Left renal cortex interstitium (tissue), 4 donors: ENCODE measurements around the gene YTHDC2. TPM values are rescaled to one million over a fixed set of nuclear protein-coding genes. Genes with fewer than 3 reads are reported as not detected.
A peak's percentile ranks its signal among the peaks of the same experiment; 100 is the strongest.

ENCODE experiments used
- DNase-seq, 4 donors: peaks; one replicate each; pipeline ENCODE4 v3.0.0-alpha.2; 2013; ENCODE audit warnings: low read depth in 4 of 4, low spot score in 2 of 4, missing footprints in 1 of 4
- polyA plus RNA-seq, 4 donors: library from polyadenylated mRNA; unstranded; fragments of 120-200 nt; gene quantifications; one replicate each; pipeline ENCODE4 v1.2.1, GENCODE V29; 2013; ENCODE audit not compliant: insufficient read length in 4 of 4

The YTHDC2 gene
- polyA plus RNA-seq: 10 to 100 TPM; 24.8 to 46.8 (median 32.8) TPM

DNA sequence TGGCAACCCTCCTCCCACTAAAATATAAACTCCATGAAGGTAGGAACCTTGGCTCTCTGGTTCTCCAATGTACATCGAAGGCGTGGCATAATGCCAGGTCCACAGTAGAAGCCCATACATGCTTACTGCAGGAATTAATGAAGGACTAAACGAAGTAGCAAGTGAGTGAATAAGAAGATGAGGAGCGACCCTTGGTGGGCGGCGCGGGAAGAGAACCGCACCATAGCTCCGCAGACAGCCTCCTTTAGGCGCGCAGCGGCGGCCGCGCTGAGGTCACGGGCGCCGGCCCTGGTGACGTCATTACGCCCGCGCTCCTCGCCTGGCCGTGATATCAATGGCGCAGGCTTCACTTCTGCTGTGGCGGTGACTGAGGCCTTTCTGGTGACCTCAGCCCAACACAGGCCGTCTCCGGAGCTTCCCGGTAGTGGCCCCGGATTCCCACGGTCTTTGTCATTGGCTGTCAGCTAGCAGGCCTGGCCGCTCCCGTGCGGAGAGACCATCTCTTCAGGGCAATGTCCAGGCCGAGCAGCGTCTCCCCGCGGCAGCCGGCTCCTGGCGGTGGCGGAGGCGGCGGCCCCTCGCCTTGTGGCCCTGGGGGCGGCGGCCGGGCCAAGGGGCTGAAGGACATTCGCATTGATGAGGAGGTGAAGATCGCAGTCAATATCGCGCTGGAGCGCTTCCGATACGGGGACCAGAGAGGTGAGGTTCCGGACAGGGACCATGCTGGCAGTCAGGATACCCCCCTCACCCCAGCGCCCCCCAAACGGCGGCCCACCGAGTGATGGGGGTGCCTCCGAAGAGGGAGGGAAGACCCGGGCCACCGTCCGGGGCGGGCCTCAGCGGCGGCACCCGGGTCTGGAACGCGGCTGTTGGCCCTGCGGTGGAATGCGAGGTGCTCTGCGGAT is at the start of gene YTHDC2:
YTHDC2 (plus strand) TSS at position 311 of the 905 bp plus-strand sequence; CDS start at position 513, 202 bp downstream.
- DNase-seq: peak; percentile 64 to 75 (median 70)

DNA sequence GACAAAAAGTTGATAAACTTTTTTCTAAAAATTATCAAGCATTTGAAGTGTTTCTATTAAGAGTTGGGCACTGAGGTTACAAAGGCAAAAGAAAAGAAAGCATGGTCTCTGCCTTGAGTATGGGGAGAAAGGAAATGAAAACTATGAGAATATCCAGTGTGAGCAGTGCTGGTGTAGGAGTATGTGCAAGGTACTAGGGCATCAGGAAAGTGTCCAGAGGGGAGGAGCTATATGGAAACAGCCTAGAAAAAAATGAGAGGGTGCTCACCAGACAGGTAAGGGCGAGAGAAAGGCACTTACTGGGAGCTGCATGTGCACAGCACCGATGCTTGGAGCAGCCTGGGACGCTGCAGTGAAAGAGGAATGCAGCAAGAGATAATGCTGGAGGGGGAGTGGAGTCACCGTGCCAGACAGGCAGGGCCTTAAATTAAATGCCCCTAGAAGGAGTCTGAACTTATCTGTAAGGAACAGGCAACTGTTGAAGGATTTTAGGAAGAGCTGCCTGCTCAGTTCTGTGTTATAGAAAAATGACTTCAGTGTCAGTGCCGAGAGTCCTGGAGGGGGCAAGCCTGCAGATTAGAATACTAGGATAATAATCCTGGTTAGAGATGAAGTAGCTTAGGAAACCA is 39.3 kb upstream of the YTHDC2 start:
- DNase-seq: no peak

DNA sequence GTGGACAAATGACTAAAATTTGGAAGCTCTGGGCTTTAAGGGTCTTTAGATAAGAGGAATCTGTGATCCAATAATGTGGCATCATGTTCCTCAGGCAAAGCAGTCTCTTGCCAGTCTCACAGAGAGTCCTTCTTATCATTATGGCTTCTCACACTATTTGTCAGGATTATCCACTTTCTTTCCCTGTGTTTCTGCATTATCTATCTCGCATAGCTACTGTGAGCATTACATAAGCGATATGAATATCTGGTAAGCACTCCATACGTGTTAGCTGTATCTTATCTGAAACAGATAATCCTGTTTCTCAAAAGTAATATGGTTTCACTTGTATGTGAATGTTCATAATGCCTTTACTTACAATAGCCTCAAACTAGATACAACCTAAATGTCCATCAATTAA is 34.8 kb upstream of the YTHDC2 start:
- DNase-seq: no peak

- DNase-seq: no peak
Observed at GRCh38 chr5:113480243-113480642, 33.3 kb upstream of the YTHDC2 start.

DNA sequence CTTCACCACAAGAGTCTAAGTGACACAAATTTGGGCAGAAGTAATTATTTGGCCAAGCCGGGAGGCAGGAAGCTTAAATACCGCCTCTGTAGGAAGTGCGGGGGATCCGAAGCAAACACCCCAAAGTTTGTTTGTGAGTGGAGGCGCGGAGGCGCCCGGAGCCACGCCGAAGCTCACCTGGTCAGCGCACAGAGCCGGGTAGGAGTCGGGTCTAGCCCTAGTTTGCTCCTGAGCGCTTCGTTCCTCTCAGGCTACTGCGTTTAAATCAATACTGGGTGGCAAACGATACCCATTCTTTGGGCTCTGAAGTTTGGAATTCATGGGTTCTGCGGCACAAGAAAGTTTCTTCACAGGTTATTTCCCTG is 26.1 kb upstream of the YTHDC2 start:
- DNase-seq: peak in 3 of 4 donors; percentile 20 to 42 (median 28)

- peak; percentile 59 to 77 (median 67) for DNase-seq
Observed at GRCh38 chr5:113487781-113488644, 25.5 kb upstream of the YTHDC2 start, which contains the start of gene MCC. Gene MCC (minus strand): TSS chr5:113488453.

GRCh38 chr5:113488645-113489184 is 24.8 kb upstream of the YTHDC2 start:
- peak in 2 of 4 donors; percentile 13 to 52 for DNase-seq

GRCh38 chr5:113489299-113489698 is 24.2 kb upstream of the YTHDC2 start:
- DNase-seq: no peak

GRCh38 chr5:113490317-113490716 is 23.2 kb upstream of the YTHDC2 start:
- no peak for DNase-seq

DNA sequence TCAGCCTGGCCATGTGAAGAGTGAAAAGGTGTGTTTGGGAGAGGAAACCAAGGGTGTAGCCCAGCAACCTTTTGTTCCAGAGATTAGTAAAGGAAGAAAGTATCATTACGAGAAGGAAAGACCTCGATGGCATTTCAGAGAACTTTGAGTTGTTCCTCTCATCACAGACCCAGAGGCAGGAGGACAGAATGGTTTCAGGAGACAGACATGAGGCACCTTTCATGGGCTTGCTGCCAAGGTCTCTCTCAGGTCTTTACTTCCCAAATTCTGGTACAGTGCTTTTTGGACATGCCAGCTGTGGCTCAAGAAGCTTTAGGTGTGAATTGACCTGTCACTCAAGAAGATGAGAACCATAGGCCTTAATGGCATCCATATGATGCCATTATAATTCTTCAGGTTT is 22.5 kb upstream of the YTHDC2 start:
- DNase-seq: no peak

DNA sequence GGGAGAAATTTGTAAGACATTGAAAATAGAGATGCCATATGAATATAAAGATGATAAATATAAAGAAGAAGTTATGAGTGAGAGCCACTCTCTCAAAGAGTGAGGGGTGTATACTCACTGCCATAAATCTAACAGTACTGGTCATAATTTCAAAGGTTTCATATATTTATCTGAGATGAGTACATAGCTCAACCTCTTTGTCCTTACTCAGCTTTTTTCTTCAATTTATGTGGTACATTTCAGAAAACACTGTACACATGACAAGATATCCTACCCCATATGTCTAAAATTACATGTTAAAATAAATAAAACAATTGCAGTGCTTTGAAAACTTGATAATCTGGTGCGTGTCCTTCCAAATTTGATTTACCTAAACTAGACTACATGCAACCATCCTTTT is 20.0 kb upstream of the YTHDC2 start:
- no peak for DNase-seq

GRCh38 chr5:113495422-113495841 is 18.1 kb upstream of the YTHDC2 start:
- DNase-seq: no peak

- DNase-seq: no peak
Observed at GRCh38 chr5:113502073-113502472, 11.4 kb upstream of the YTHDC2 start.

DNA sequence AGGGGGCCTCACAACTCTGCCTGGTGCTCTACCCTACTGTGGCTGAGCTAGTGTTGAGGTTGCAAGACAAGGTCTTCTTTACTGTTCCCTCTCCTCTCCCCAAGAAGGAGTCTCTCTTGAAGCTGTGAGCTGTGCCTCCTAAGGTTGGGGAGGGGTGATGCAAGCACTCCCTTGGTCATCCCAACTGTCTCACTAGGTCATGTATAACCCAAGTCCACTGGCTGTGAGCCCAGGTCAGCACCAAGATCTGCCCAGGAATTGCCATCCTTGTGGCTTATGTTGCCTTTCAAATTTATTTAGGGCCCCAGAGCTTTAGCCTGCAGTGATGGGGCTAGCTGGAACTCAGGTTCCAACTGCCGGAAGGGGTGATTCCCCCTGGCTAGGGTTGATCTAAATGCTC is 10.3 kb upstream of the YTHDC2 start:
- DNase-seq: no peak

GRCh38 chr5:113505181-113505580 is 8.3 kb upstream of the YTHDC2 start:
- no peak for DNase-seq

DNA sequence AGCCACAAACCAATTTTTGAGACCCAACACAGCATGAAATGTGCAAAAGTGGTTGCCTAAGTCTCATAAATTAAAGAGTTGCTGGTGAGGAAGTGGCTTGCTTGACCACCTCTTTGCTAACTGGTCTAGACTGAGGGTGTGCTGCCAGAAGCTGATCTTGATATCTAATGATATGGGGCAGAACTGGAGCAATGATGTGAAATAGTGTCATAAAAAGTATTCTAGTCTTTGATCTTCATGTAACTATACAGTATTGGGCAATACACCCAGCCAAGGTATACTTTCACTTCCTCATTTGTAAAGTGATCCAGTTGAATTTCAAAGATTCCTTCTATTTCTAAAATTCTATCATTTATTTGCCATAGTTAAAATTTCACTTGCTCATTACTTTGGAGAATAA is 5.9 kb upstream of the YTHDC2 start:
- no peak for DNase-seq

DNA sequence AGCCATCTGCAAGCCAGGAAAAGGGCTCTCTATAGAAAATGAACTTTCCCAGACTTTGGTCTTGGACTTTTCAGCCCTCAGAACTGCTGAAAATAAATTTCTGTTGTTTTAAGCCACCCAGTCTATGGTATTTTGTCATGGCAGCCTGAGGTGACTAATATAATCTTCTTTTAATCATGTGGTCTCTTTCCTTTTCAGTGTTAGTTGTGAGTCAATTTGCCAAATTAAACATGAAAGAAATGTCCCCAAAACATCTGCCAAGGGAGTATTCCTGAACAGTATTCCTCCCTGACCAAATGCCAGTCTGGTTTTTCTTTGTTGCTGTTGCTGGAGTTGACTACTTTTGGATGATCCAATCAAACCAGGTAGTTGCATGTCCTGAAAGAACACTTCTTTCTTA is 4.7 kb upstream of the YTHDC2 start:
- no peak for DNase-seq

GRCh38 chr5:113510836-113511451 is 2.5 kb upstream of the YTHDC2 start:
- no peak for DNase-seq

DNA sequence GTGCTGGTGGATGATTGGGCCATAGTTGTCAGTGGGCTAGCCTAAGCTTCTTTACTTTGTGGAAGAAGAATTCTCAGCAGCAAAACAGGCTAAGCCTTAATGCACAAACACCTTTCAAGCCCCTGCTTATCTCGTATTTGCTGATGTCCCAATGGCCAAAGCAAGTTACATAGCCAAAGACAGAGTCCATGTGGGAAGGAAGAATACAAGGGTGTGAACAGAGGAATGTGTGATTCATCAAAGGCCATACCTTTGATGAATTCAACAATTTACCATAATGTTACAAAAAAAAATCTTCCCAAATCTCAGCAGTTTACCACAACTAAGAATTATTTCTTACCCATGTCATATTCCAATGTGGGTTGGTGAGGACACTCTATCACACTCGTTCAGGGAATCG is 1.2 kb upstream of the YTHDC2 start:
- no peak for DNase-seq

DNA sequence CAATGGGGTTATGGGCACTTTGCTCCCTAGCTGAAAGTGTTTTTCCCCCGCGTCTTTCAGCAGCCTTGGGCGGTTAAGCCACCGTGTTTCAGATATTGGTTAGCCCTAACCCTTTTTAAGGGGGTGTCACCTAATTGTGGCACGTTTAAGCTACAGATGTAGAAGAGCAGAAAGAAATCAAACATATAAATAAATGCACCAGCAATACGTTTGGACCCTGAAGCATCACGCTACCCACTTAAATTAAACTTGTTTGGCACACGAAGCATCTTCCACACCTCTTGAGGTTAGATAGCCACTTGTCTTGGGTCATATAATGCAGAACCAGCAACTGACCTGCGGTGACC is 768 bp downstream of the YTHDC2 start:
- DNase-seq: no peak
